ENCODE measurements around the gene SORT1. TPM values are rescaled to one million over a fixed set of nuclear protein-coding genes. Genes with fewer than 3 reads are reported as not detected.

The SORT1 gene
- total and polyA plus RNA-seq, 2 of the 13 experiments (the other 11 are each of a cell fraction or from before 2014, with no cell fraction given) = 32.4 to 93.0 TPM

GRCh38 chr1:109261578-109261977, 136.1 kb downstream of the SORT1 start (continued):
- TF ChIP-seq, protein P1, sequence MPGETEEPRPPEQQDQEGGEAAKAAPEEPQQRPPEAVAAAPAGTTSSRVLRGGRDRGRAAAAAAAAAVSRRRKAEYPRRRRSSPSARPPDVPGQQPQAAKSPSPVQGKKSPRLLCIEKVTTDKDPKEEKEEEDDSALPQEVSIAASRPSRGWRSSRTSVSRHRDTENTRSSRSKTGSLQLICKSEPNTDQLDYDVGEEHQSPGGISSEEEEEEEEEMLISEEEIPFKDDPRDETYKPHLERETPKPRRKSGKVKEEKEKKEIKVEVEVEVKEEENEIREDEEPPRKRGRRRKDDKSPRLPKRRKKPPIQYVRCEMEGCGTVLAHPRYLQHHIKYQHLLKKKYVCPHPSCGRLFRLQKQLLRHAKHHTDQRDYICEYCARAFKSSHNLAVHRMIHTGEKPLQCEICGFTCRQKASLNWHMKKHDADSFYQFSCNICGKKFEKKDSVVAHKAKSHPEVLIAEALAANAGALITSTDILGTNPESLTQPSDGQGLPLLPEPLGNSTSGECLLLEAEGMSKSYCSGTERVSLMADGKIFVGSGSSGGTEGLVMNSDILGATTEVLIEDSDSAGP (CRISPR knock-in tag; IDR thresholded peaks at IDR 0.05; ENCODE audit: borderline replicate concordance) = no peak
- TF ChIP-seq ZNF329 (CRISPR knock-in tag; IDR thresholded peaks at IDR 0.05; ENCODE audit: low read depth) (no peak), TOPORS (CRISPR knock-in tag; IDR thresholded peaks at IDR 0.05) (no peak), ZNF501 (CRISPR knock-in tag; IDR thresholded peaks at IDR 0.05) (no peak), ZNF318 (CRISPR knock-in tag; IDR thresholded peaks at IDR 0.05) (no peak), CAMTA2 (CRISPR knock-in tag; IDR thresholded peaks at IDR 0.05; ENCODE audit: borderline replicate concordance) (no peak), KLF12 (CRISPR knock-in tag; IDR thresholded peaks at IDR 0.05; ENCODE audit: borderline replicate concordance) (no peak)
- TF ChIP-seq, protein P2, sequence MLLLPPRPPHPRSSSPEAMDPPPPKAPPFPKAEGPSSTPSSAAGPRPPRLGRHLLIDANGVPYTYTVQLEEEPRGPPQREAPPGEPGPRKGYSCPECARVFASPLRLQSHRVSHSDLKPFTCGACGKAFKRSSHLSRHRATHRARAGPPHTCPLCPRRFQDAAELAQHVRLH (CRISPR knock-in tag; IDR thresholded peaks at IDR 0.05; ENCODE audit: borderline replicate concordance, low read depth) = no peak
- TF ChIP-seq, protein P3, sequence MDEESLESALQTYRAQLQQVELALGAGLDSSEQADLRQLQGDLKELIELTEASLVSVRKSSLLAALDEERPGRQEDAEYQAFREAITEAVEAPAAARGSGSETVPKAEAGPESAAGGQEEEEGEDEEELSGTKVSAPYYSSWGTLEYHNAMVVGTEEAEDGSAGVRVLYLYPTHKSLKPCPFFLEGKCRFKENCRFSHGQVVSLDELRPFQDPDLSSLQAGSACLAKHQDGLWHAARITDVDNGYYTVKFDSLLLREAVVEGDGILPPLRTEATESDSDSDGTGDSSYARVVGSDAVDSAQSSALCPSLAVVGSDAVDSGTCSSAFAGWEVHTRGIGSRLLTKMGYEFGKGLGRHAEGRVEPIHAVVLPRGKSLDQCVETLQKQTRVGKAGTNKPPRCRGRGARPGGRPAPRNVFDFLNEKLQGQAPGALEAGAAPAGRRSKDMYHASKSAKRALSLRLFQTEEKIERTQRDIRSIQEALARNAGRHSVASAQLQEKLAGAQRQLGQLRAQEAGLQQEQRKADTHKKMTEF (CRISPR knock-in tag; IDR thresholded peaks at IDR 0.05) = no peak
